ENCODE measurements around the gene SLIT2. TPM values are rescaled to one million over a fixed set of nuclear protein-coding genes. Genes with fewer than 3 reads are reported as not detected.

Gene SLIT2
- total RNA-seq, 2 experiments from 2014 or later = not detected

DNA sequence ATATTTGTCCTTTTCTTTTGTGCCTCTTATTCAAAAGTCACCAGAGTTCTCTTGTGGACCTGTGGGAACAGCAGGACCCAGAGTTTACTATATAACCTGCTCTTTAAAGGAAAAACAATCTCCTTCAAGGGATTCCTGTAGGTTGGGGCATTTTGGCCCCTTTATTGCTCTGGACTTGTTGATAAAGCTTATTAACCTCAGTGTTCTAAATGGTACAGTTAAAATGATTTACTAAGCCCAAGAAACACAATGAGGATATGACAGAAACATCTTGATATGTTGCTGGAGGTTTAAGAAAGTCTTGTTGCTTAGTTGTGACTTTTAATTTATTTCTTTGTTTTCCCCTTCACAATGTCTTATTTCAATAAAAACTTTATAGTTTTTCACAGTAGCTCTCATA lies 46.8 kb downstream of the SLIT2 start:
- POLR2A ChIA-PET = no interaction called here
- CTCF ChIA-PET = no interaction called here

- CTCF ChIA-PET = no interaction called here
- POLR2A ChIA-PET = no interaction called here
These were observed 47.3 kb downstream of the SLIT2 start for GRCh38 chr4:20298986-20299385.

DNA sequence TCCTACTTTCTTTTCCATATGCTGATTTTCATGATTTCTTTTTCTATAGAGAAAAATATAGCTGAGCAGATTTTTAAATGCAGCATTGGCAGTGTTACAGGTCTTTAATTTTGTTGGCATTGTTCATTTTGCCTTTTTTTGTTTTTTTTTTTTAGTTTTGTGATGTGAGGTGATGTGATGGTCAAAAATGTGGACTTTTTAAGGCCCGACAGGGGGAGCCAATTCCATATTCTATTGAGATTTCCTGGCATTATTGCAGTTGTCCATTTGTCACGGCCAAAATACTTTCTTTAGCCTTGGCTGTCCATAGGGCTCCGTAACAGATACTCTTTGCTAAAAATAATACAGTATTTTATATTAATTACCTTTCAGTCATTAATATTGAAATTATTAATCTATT lies 47.8 kb downstream of the SLIT2 start:
- POLR2A ChIA-PET = no interaction called here

GRCh38 chr4:20301161-20301560 lies 49.5 kb downstream of the SLIT2 start:
- CTCF ChIA-PET = no interaction called here
- POLR2A ChIA-PET = no interaction called here

More for the DNA sequence above, 47.8 kb downstream of the SLIT2 start:
- CTCF ChIA-PET = no interaction called here
